Sigmoid colon (tissue), 7 donors: ENCODE results near the gene RARRES2. TPM values are rescaled to one million over a fixed set of nuclear protein-coding genes. Genes with fewer than 3 reads are reported as not detected.
A peak's percentile ranks its signal among the peaks of the same experiment; 100 is the strongest.

Experiments
- DNase-seq: peaks from one replicate; pipeline ENCODE4 v3.0.0-alpha.2; 2019
- H3K27ac ChIP-seq, 4 donors: fragments of 200-600 bp; sonication (generic); one replicate each; pipeline ENCODE4 v1.5.1; 2016 to 2019; ENCODE audit warnings: mild to moderate bottlenecking in 1 of 4
- H3K27me3 ChIP-seq, 3 donors: fragments of 200-600 bp; sonication (generic); one replicate each; pipeline ENCODE4 v1.5.1; 2019; ENCODE audit warnings: mild to moderate bottlenecking in 1 of 3
- H3K36me3 ChIP-seq, 4 donors: fragments of 200-600 bp; sonication (generic); one replicate each; pipeline ENCODE4 v1.5.1; 2016 to 2019
- H3K4me1 ChIP-seq, 4 donors: fragments of 200-600 bp; sonication (generic); one replicate each; pipeline ENCODE4 v1.5.1; 2017 to 2019
- H3K4me3 ChIP-seq, 4 donors: fragments of 200-600 bp; sonication (generic); one replicate each; pipeline ENCODE4 v1.5.1; 2017 to 2019; ENCODE audit warnings: mild to moderate bottlenecking in 2 of 4, moderate library complexity in 1 of 4
- H3K9me3 ChIP-seq, 4 donors: fragments of 200-600 bp in 3 of 4; sonication (generic) in 3 of 4; one replicate each; pipeline versions ENCODE4 v1.5.1 to v1.6.1; 2013 to 2019
- CTCF ChIP-seq, 4 experiments: fragments of 450-650 bp in 3 of 4; fragments of 200-600 bp in 1 of 4; IDR thresholded peaks; one replicate each; pipeline ENCODE4 v1.5.1; 2016 to 2019; ENCODE audit warnings: antibody characterized with exemption in 4 of 4, mild to moderate bottlenecking in 3 of 4, moderate library complexity in 2 of 4
- EP300 ChIP-seq, 4 donors: sonication (generic); formaldehyde crosslinking; IDR thresholded peaks; one replicate each; pipeline ENCODE4 v1.6.1; 2017; ENCODE audit warnings: antibody characterized with exemption in 4 of 4
- POLR2A ChIP-seq, 2 donors: fragments of 450-650 bp; IDR thresholded peaks; one replicate each; pipeline ENCODE4 v1.6.1; 2016; ENCODE audit warnings: antibody characterized with exemption in 2 of 2, mild to moderate bottlenecking in 2 of 2, moderate library complexity in 2 of 2
- POLR2AphosphoS5 ChIP-seq, 4 donors: sonication (generic); formaldehyde crosslinking; IDR thresholded peaks; one replicate each; pipeline ENCODE4 v1.6.1; 2017; ENCODE audit warnings: antibody characterized with exemption in 4 of 4
- WGBS, 2 donors: extraction: QIAGEN DNeasy Blood & Tissue Kit; methylation state at CpG; one replicate each; pipeline ENCODE4 v1.1.7; 2013; 5-methylcytosine and 5-hydroxymethylcytosine counted together
- intact Hi-C: fragments of 100-400 bp; cut with DNase I; formaldehyde crosslinking; loops from one replicate; pipeline ENCODE4 v1.15.1; 2023
- polyA plus RNA-seq, 3 donors: library from polyadenylated mRNA; stranded (reverse); fragments of 200-250 nt; gene quantifications; one replicate each; pipeline ENCODE4 v1.2.3, GENCODE V29; 2013
- total RNA-seq, 4 donors: library from RNA; depleted of rRNA; stranded (reverse); fragments of >200 nt; gene quantifications; one replicate each; pipeline ENCODE4 v1.1.0, GENCODE V29; 2016
- donor health status: healthy with polysubstance abuse.
- donor health status: Bipolar disorder and iron deficiency.
- donor health status: healthy.

RARRES2 gene
- total and polyA plus RNA-seq, 7 donors, result 28.9 to 447 (median 289) TPM

DNA sequence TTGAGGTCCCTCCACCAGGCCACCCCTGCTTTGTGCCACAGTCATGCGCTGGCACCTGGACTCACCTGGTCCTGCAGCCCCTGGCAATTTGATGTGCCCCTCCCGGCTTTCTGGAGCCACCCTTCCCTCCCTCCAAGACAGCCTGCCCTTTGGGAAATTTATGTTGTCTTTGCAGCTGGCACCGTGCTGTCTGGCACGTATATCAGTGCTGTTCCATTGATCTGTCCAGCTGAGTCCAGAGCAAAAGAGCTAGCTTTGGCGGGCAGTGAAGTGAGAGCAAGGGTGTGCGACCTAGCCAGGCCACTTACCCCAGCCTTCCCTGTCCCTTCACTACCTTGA, 5.7 kb downstream of the RARRES2 start:
- H3K4me1 ChIP-seq, result peaks cover 0 to 70% (median 64%) of the 10 kb centered on the region in 4 donors

GRCh38 chr7:150335108-150335773, 6.2 kb downstream of the RARRES2 start:
- intact Hi-C loops, result no loop called here
- Histone ChIP-seq H3K27ac (peak overlapping the region; percentile 74 to 93 (median 83)), H3K4me1 (peaks cover 0 to 65% (median 63%) of the 10 kb centered on the region in 4 donors), H3K27me3 (no peaks in the 10 kb centered on the region), H3K4me3 (no peak overlapping the region), H3K9me3 (no peaks in the 10 kb centered on the region), H3K36me3 (peaks cover 0 to 17% (median 8%) of the 10 kb centered on the region in 4 donors)
- TF ChIP-seq POLR2A (IDR thresholded peaks at IDR 0.05) (no peak), EP300 (IDR thresholded peaks at IDR 0.05) (no peak), CTCF (IDR thresholded peaks at IDR 0.05) (no peak), POLR2AphosphoS5 (IDR thresholded peaks at IDR 0.05) (peak in 1 of 4 donors; percentile 51)
- no peak for DNase-seq
- 53 to 60% methylated on average over 7 of the region's 7 CpGs for WGBS, 2 donors

More for the DNA sequence above, 5.7 kb downstream of the RARRES2 start:
- Histone ChIP-seq H3K9me3 (no peaks in the 10 kb centered on the region), H3K27ac (peak overlapping the region; percentile 74 to 93 (median 83)), H3K4me3 (no peak overlapping the region), H3K27me3 (no peaks in the 10 kb centered on the region), H3K36me3 (peaks cover 0 to 13% (median 6%) of the 10 kb centered on the region in 4 donors)
- intact Hi-C loops, result no loop called here
- TF ChIP-seq CTCF (IDR thresholded peaks at IDR 0.05) (no peak), POLR2AphosphoS5 (IDR thresholded peaks at IDR 0.05) (no peak), EP300 (IDR thresholded peaks at IDR 0.05) (no peak), POLR2A (IDR thresholded peaks at IDR 0.05) (no peak)
- 63 to 79% methylated on average over 6 of the region's 6 CpGs for WGBS, 2 donors
- no peak for DNase-seq

- Histone ChIP-seq H3K27me3 (no peaks in the 10 kb centered on the region), H3K36me3 (peaks cover 0 to 21% (median 8%) of the 10 kb centered on the region in 4 donors), H3K27ac (peak overlapping the region; percentile 74 to 93 (median 83)), H3K4me1 (peaks cover 0 to 54% (median 53%) of the 10 kb centered on the region in 4 donors), H3K4me3 (no peak overlapping the region), H3K9me3 (no peaks in the 10 kb centered on the region)
- no peak for TF ChIP-seq CTCF (IDR thresholded peaks at IDR 0.05)
- no peak for TF ChIP-seq POLR2A (IDR thresholded peaks at IDR 0.05)
- no peak for TF ChIP-seq EP300 (IDR thresholded peaks at IDR 0.05)
- no peak for TF ChIP-seq POLR2AphosphoS5 (IDR thresholded peaks at IDR 0.05)
- intact Hi-C loops, result no loop called here
- DNase-seq, result peak; percentile 54
- 94 to 95% methylated on average over 8 of the region's 8 CpGs for WGBS, 2 donors
These were observed 7.3 kb downstream of the RARRES2 start for GRCh38 chr7:150334108-150334507.

DNA sequence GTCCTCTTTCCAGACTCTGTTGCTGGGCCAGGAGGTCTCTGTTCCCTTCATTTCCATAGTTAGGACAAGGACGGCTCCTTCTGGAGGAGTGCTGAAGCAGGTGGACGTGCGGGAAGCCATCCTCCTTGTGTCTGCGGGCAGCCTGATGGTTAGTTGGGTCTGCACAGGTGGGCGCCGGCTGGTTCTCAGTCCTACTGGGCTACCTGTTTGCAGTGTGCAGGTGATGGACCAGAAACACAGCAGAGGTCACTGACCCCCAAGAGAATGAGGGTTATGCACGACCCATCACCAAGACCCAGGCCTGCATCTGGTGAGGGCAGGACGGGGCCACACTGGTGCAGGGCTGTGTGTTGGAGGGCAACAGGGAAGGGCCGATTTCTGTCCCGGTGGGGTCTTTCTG, 7.8 kb downstream of the RARRES2 start:
- H3K27me3 ChIP-seq, result no peaks in the 10 kb centered on the region
- TF ChIP-seq EP300 (IDR thresholded peaks at IDR 0.05) (no peak), POLR2A (IDR thresholded peaks at IDR 0.05) (no peak), POLR2AphosphoS5 (IDR thresholded peaks at IDR 0.05) (no peak), CTCF (IDR thresholded peaks at IDR 0.05) (no peak)
- intact Hi-C loops, result no loop called here
- peaks cover 0 to 49% (median 48%) of the 10 kb centered on the region in 4 donors for H3K4me1 ChIP-seq
- H3K9me3 ChIP-seq, result no peaks in the 10 kb centered on the region
- H3K36me3 ChIP-seq, result peaks cover 0 to 25% (median 8%) of the 10 kb centered on the region in 4 donors
- no peak overlapping the region for H3K4me3 ChIP-seq
- peak; percentile 58 for DNase-seq
- 94% methylated on average over 10 of the region's 10 CpGs for WGBS, 2 donors
- peak overlapping the region in 3 of 4 donors; percentile 76 to 93 (median 90) for H3K27ac ChIP-seq
